Breast epithelium (tissue), 3 donors: Measurements from ENCODE around the gene IL20.

Source experiments
- CTCF ChIP-seq, 3 donors: fragments of 450-650 bp; IDR thresholded peaks; one replicate each; pipeline ENCODE4 v1.5.1; 2016 to 2017; ENCODE audit warnings: antibody characterized with exemption in 3 of 3, mild to moderate bottlenecking in 3 of 3, moderate library complexity in 3 of 3
- POLR2A ChIP-seq: fragments of 450-650 bp; IDR thresholded peaks from one replicate; pipeline ENCODE4 v1.6.1; 2016; ENCODE audit warnings: antibody characterized with exemption, mild to moderate bottlenecking, moderate library complexity

GRCh38 chr1:206851341-206852010 is 13.9 kb upstream of the IL20 start:
- no peak for TF ChIP-seq CTCF (IDR thresholded peaks at IDR 0.05)
- TF ChIP-seq POLR2A = no peak
